A673 (cell line): Measurements from ENCODE around the gene TMSB4X. TPM values are rescaled to one million over a fixed set of nuclear protein-coding genes. Genes with fewer than 3 reads are reported as not detected.

Source experiments
- BruUV-seq: library from RNA; stranded (reverse); fragments of 400-500 nt; replicated peaks from 2 replicates; lab custom pipeline; 2021; lab: Mats Ljungman, UMichigan
- CTCF ChIA-PET: fragments of 300-600 bp; sonication (Branson Sonifier 250); formaldehyde crosslinking; loops from one replicate; lab custom pipeline; 2022; ENCODE audit warnings: antibody characterized with exemption; lab: Charles Lee
- POLR2A ChIA-PET: fragments of 300-600 bp; sonication (Branson Sonifier 250); formaldehyde crosslinking; loops from one replicate; lab custom pipeline; 2022; ENCODE audit warnings: antibody characterized with exemption; ENCODE audit not compliant: low non-redundant PET; lab: Charles Lee
- DNase-seq: peaks from one replicate; pipeline ENCODE4 v3.0.0-alpha.2; 2015; ENCODE audit warnings: low spot score
- H3K27ac ChIP-seq: fragments of 200-600 bp; sonication (generic); 2 replicates; pipeline ENCODE4 v1.5.1; 2016; ENCODE audit warnings: mixed run types, low read depth, mild to moderate bottlenecking, mixed read lengths, antibody characterized with exemption, low read length; ENCODE audit not compliant: poor library complexity, severe bottlenecking
- H3K27me3 ChIP-seq: fragments of 200-600 bp; sonication (generic); replicated peaks from 2 replicates; pipeline ENCODE4 v1.6.1; 2017; ENCODE audit warnings: mixed run types, low read depth, mild to moderate bottlenecking, mixed read lengths, antibody characterized with exemption, low read length; ENCODE audit not compliant: insufficient read depth, poor library complexity
- H3K36me3 ChIP-seq: fragments of 200-600 bp; sonication (generic); 2 replicates; pipeline ENCODE4 v1.6.1; 2016; ENCODE audit warnings: mixed run types, mild to moderate bottlenecking, mixed read lengths, antibody characterized with exemption, low read length; ENCODE audit not compliant: insufficient read depth, poor library complexity, severe bottlenecking
- H3K4me1 ChIP-seq: fragments of 200-600 bp; sonication (generic); 2 replicates; pipeline ENCODE4 v1.6.1; 2017; ENCODE audit warnings: mixed run types, mild to moderate bottlenecking, mixed read lengths, antibody characterized with exemption, low read length; ENCODE audit not compliant: insufficient read depth, poor library complexity, severe bottlenecking
- H3K4me3 ChIP-seq: fragments of 200-600 bp; sonication (generic); 2 replicates; pipeline ENCODE4 v1.5.1; 2016; ENCODE audit warnings: low read depth, mixed run types, mild to moderate bottlenecking, mixed read lengths, low read length; ENCODE audit not compliant: poor library complexity, severe bottlenecking
- H3K9me3 ChIP-seq: fragments of 200-600 bp; sonication (generic); 2 replicates; pipeline ENCODE4 v1.6.1; 2016; ENCODE audit warnings: mixed run types, low read depth, mild to moderate bottlenecking, mixed read lengths, antibody characterized with exemption, low read length; ENCODE audit not compliant: poor library complexity, severe bottlenecking
- CTCF ChIP-seq: fragments of 300-800, 200-600 bp; sonication (generic); conservative IDR thresholded peaks from 2 replicates; pipeline ENCODE4 v1.5.1; 2017; ENCODE audit warnings: low read depth, mild to moderate bottlenecking, antibody characterized with exemption, low read length, moderate library complexity, mixed read lengths
- EZH2 ChIP-seq: fragments of 200-600 bp; sonication (generic); IDR thresholded peaks from 2 replicates; pipeline ENCODE4 v1.6.1; 2017; ENCODE audit warnings: borderline replicate concordance, low read depth, mild to moderate bottlenecking, mixed read lengths, antibody characterized with exemption, low read length; ENCODE audit not compliant: poor library complexity, severe bottlenecking
- intact Hi-C: fragments of 100-400 bp; cut with micrococcal nuclease; formaldehyde crosslinking; loops from one replicate; pipeline ENCODE4 v1.10.0; 2022; ENCODE audit not compliant: unreplicated experiment
- total RNA-seq: library from RNA; stranded (reverse); gene quantifications from 2 replicates; pipeline ENCODE4 v1.2.3, GENCODE V29; 2021

TMSB4X gene
- total RNA-seq, 1 experiment from 2014 or later: 1,093 TPM

- ChIA-PET POLR2A (no interaction called here), CTCF (no interaction called here)
- H3K27me3 ChIP-seq: no peaks in the 10 kb centered on the region
- H3K9me3 ChIP-seq: no peaks in the 10 kb centered on the region
- no peaks in the 10 kb centered on the region for H3K36me3 ChIP-seq
- no peaks in the 10 kb centered on the region for H3K4me1 ChIP-seq
- H3K27ac ChIP-seq: no peak overlapping the region
- no TSS peak for BruUV-seq
- no peak overlapping the region for H3K4me3 ChIP-seq
- DNase-seq: no peak
- intact Hi-C loops: no loop called here
- TF ChIP-seq EZH2 (no peak), CTCF (no peak)
Observed at GRCh38 chrX:13009844-13010243, 34.9 kb downstream of the TMSB4X start.

GRCh38 chrX:13010546-13010945, 35.6 kb downstream of the TMSB4X start:
- H3K4me3 ChIP-seq: no peak overlapping the region
- H3K27me3 ChIP-seq: no peaks in the 10 kb centered on the region
- POLR2A ChIA-PET: no interaction called here
- H3K27ac ChIP-seq: no peak overlapping the region
- intact Hi-C loops: no loop called here
- no peaks in the 10 kb centered on the region for H3K36me3 ChIP-seq
- no peak for DNase-seq
- TF ChIP-seq EZH2 (no peak), CTCF (no peak)
- no peaks in the 10 kb centered on the region for H3K9me3 ChIP-seq
- CTCF ChIA-PET: no interaction called here
- no peaks in the 10 kb centered on the region for H3K4me1 ChIP-seq
- no TSS peak for BruUV-seq

- Histone ChIP-seq H3K27ac (no peak overlapping the region), H3K4me1 (no peaks in the 10 kb centered on the region), H3K4me3 (no peak overlapping the region), H3K9me3 (no peaks in the 10 kb centered on the region), H3K36me3 (no peaks in the 10 kb centered on the region), H3K27me3 (no peaks in the 10 kb centered on the region)
- TF ChIP-seq CTCF (no peak), EZH2 (no peak)
- DNase-seq: peak; percentile 31
- POLR2A ChIA-PET: no interaction called here
- CTCF ChIA-PET: no interaction called here
- BruUV-seq: no TSS peak
- intact Hi-C loops: no loop called here
Observed at GRCh38 chrX:13013363-13014110, 38.6 kb downstream of the TMSB4X start.
